Liver (tissue), 3 donors: ENCODE measurements around the gene LHFPL6.

Source experiments
- HNF4A ChIP-seq, 2 donors: conservative IDR thresholded peaks; 2 replicates each; pipeline ENCODE4 v1.6.1; 2016; ENCODE audit warnings: antibody characterized with exemption in 2 of 2, mild to moderate bottlenecking in 2 of 2
- MAX ChIP-seq: IDR thresholded peaks from 2 replicates; pipeline ENCODE4 v1.6.1; 2016; ENCODE audit warnings: antibody characterized with exemption
- NR2F2 ChIP-seq: IDR thresholded peaks from 2 replicates; pipeline ENCODE4 v1.6.1; 2016; ENCODE audit warnings: antibody characterized with exemption
- RAD21 ChIP-seq, 2 donors: IDR thresholded peaks; 2 replicates each; pipeline ENCODE4 v1.6.1; 2016; ENCODE audit warnings: antibody characterized with exemption in 2 of 2, mild to moderate bottlenecking in 2 of 2
- REST ChIP-seq: IDR thresholded peaks from 2 replicates; pipeline ENCODE4 v1.6.1; 2016; ENCODE audit warnings: antibody characterized with exemption, mild to moderate bottlenecking
- RXRA ChIP-seq, 2 donors: IDR thresholded peaks; 2 replicates each; pipeline ENCODE4 v1.6.1; 2017 to 2018; ENCODE audit warnings: antibody characterized with exemption in 2 of 2, mild to moderate bottlenecking in 1 of 2
- SP1 ChIP-seq: IDR thresholded peaks from 2 replicates; pipeline ENCODE4 v1.6.1; 2018; ENCODE audit warnings: antibody characterized with exemption, mild to moderate bottlenecking
- TAF1 ChIP-seq: conservative IDR thresholded peaks from 2 replicates; pipeline ENCODE4 v1.6.1; 2016; ENCODE audit warnings: antibody characterized with exemption, mild to moderate bottlenecking
- YY1 ChIP-seq: IDR thresholded peaks from 2 replicates; pipeline ENCODE4 v1.6.1; 2016; ENCODE audit warnings: antibody characterized with exemption, mild to moderate bottlenecking
- ZBTB33 ChIP-seq: IDR thresholded peaks from 2 replicates; pipeline ENCODE4 v1.6.1; 2016; ENCODE audit warnings: antibody characterized with exemption
- TF ChIP-seq, protein P1 (sequence below): fragments of 150-350 bp; IDR thresholded peaks from 2 replicates; pipeline ENCODE4 v1.5.1; 2017; ENCODE audit warnings: improper control_type of control experiment, low read depth, low read length; ENCODE audit not compliant: missing input control
- donor health status: healthy.
- donor health status: healthy.

DNA sequence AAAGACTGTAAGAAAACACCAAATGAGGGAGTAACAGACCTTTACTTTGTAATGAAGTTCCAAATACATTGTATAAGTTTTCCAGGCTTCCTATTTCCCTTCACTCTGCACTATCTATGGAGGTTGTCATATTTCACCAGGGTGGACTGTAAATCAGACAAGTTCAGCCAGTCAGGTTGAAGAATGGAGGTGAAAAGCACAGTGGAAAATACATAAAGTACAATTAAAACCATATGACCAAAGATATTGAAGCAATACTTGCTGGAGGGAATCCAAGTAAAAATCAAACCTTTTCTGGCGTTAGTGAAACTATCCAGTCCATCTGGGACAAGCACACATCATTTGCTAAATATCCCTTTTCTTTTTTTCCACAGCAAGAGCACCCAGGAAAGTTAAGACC is 3.2 kb downstream of the LHFPL6 start:
- TF ChIP-seq, protein P1, sequence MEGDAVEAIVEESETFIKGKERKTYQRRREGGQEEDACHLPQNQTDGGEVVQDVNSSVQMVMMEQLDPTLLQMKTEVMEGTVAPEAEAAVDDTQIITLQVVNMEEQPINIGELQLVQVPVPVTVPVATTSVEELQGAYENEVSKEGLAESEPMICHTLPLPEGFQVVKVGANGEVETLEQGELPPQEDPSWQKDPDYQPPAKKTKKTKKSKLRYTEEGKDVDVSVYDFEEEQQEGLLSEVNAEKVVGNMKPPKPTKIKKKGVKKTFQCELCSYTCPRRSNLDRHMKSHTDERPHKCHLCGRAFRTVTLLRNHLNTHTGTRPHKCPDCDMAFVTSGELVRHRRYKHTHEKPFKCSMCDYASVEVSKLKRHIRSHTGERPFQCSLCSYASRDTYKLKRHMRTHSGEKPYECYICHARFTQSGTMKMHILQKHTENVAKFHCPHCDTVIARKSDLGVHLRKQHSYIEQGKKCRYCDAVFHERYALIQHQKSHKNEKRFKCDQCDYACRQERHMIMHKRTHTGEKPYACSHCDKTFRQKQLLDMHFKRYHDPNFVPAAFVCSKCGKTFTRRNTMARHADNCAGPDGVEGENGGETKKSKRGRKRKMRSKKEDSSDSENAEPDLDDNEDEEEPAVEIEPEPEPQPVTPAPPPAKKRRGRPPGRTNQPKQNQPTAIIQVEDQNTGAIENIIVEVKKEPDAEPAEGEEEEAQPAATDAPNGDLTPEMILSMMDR, result no peak
- TF ChIP-seq YY1 (no peak), TAF1 (no peak), HNF4A (conservative IDR thresholded peaks at IDR 0.05) (no peak), SP1 (no peak), ZBTB33 (no peak), NR2F2 (no peak), MAX (no peak), RAD21 (IDR thresholded peaks at IDR 0.05) (no peak), REST (no peak), RXRA (IDR thresholded peaks at IDR 0.05) (no peak)
